GM12865 (cell line): ENCODE results near the gene OPCML.

ENCODE experiments used
- DNase-seq: peaks from one replicate; pipeline ENCODE4 v3.0.0; 2010; ENCODE audit warnings: low read depth
- H3K4me3 ChIP-seq: 2 replicates; pipeline ENCODE4 v1.5.1; 2011; ENCODE audit warnings: mild to moderate bottlenecking, low read depth, low read length, control low read depth
- CTCF ChIP-seq: IDR thresholded peaks from 2 replicates; pipeline ENCODE4 v1.5.1; 2011; ENCODE audit warnings: low read length, control low read depth, low read depth, inconsistent platforms; ENCODE audit not compliant: insufficient read depth; ENCODE audit errors: missing control alignments

Gene OPCML

GRCh38 chr11:133413703-133414102 lies 118.6 kb downstream of the OPCML start:
- no peak for TF ChIP-seq CTCF
- no peak for DNase-seq

GRCh38 chr11:133409799-133410198 lies 122.5 kb downstream of the OPCML start:
- H3K4me3 ChIP-seq: no peak overlapping the region
- TF ChIP-seq CTCF: no peak
- peak; percentile 40 for DNase-seq

More at GRCh38 chr11:133413703-133414102, 118.6 kb downstream of the OPCML start:
- H3K4me3 ChIP-seq: no peak overlapping the region

- no peak for TF ChIP-seq CTCF
- DNase-seq: no peak
- no peak overlapping the region for H3K4me3 ChIP-seq
Observed at GRCh38 chr11:133408936-133409335, 123.4 kb downstream of the OPCML start.

GRCh38 chr11:133408402-133408801 lies 123.9 kb downstream of the OPCML start:
- no peak for DNase-seq
- no peak for TF ChIP-seq CTCF
- no peak overlapping the region for H3K4me3 ChIP-seq

- DNase-seq: no peak
- H3K4me3 ChIP-seq: no peak overlapping the region
- TF ChIP-seq CTCF: no peak
Observed at GRCh38 chr11:133406489-133406888, 125.8 kb downstream of the OPCML start.

- DNase-seq: peak; percentile 35
- peak; percentile 48 for TF ChIP-seq CTCF
- no peak overlapping the region for H3K4me3 ChIP-seq
Observed at GRCh38 chr11:133403900-133404299, 128.4 kb downstream of the OPCML start.

GRCh38 chr11:133402551-133402950 lies 129.8 kb downstream of the OPCML start:
- H3K4me3 ChIP-seq: no peak overlapping the region
- TF ChIP-seq CTCF: no peak
- no peak for DNase-seq
